Calu3 (cell line): ENCODE measurements around the gene COX14. TPM values are rescaled to one million over a fixed set of nuclear protein-coding genes. Genes with fewer than 3 reads are reported as not detected.

Experiments
- BruUV-seq: library from RNA; stranded (reverse); fragments of 400-500 nt; replicated peaks from 2 replicates; lab custom pipeline; 2021; lab: Mats Ljungman, UMichigan
- CTCF ChIA-PET: fragments of 300-600 bp; sonication (Branson Sonifier 250); formaldehyde crosslinking; loops from one replicate; lab custom pipeline; 2022; ENCODE audit warnings: antibody characterized with exemption; lab: Charles Lee
- DNase-seq: peaks from one replicate; pipeline ENCODE4 v3.0.0; 2022
- H3K27ac Mint-ChIP-seq: one replicate; pipeline ENCODE4 v1.8.0; 2022; ENCODE audit warnings: mixed read lengths; ENCODE audit not compliant: unreplicated experiment
- H3K27me3 Mint-ChIP-seq: one replicate; pipeline ENCODE4 v1.8.0; 2022; ENCODE audit warnings: mixed read lengths; ENCODE audit not compliant: unreplicated experiment
- H3K36me3 Mint-ChIP-seq: one replicate; pipeline ENCODE4 v1.8.0; 2022; ENCODE audit warnings: mild to moderate bottlenecking, moderate library complexity, mixed read lengths; ENCODE audit not compliant: insufficient read depth, unreplicated experiment
- H3K4me1 Mint-ChIP-seq: one replicate; pipeline ENCODE4 v1.8.0; 2022; ENCODE audit warnings: mild to moderate bottlenecking, low read depth, mixed read lengths; ENCODE audit not compliant: unreplicated experiment
- H3K4me3 Mint-ChIP-seq: one replicate; pipeline ENCODE4 v1.8.0; 2022; ENCODE audit warnings: mild to moderate bottlenecking, low read depth, moderate library complexity, mixed read lengths; ENCODE audit not compliant: unreplicated experiment
- H3K9me3 Mint-ChIP-seq: one replicate; pipeline ENCODE4 v1.8.0; 2022; ENCODE audit warnings: low read depth, mixed read lengths; ENCODE audit not compliant: unreplicated experiment
- intact Hi-C: fragments of 100-400 bp; cut with micrococcal nuclease; formaldehyde crosslinking; loops from one replicate; pipeline ENCODE4 v1.10.0; 2022; ENCODE audit not compliant: unreplicated experiment
- total RNA-seq: library from RNA; stranded (reverse); gene quantifications from 2 replicates; pipeline ENCODE4 v1.2.3, GENCODE V29; 2022
- TF ChIP-seq, protein P1 (sequence below): fragments of 200-600 bp; IDR thresholded peaks from one replicate; pipeline ENCODE4 v1.8.0; 2022; ENCODE audit warnings: antibody characterized with exemption; ENCODE audit not compliant: unreplicated experiment

COX14 gene
- total RNA-seq, 1 experiment from 2014 or later, result 37.1 TPM

DNA sequence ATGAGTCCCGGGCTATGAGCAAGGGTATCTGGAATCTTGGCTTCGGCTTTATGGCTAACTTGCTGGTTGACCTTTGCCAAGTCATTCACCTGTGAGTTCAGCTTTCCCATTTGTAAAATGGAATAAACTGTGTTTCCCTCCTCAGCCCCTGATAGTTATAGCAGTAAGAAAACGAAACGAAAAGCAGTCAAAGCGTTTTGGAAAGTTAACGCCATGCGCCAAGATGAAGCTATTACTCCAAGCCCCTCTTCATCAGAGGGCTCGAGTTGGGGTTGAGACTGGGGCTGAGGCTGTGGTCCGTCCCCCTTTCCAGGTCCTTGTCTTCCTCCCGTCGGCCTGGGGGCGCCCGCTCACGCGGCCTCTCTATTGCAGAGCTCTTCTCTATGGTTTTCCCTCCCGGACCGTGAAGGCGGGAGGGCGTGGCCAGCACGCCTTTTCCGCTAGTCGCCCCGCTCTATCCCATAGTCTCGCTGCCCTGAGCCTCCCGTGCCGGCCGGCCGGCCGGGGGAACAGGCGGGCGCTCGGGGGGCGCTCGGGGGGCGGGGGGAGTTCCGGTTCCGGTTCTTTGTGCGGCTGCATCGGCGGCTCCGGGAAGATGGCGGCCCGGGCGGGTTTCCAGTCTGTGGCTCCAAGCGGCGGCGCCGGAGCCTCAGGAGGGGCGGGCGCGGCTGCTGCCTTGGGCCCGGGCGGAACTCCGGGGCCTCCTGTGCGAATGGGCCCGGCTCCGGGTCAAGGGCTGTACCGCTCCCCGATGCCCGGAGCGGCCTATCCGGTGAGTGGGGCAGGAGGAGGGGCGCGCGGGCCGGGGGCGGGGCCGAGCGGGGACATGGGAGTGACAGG is 27.0 kb upstream of the COX14 start, which contains the start of gene SMARCD1:
Gene SMARCD1 (plus strand): TSS at position 568 of the 840 bp plus-strand sequence. CDS start 28 bp downstream, at position 596.
- CTCF ChIA-PET, result interaction anchor here (0.7 to 1.5 kb wide), 6 partner anchors 13 to 86 kb away, joined by 3 to 9 read pairs (median 6); partner anchors contain the start of genes COX14 and GPD1
- no TSS peak for BruUV-seq
- DNase-seq, result peak; percentile 79
- TF ChIP-seq, protein P1, sequence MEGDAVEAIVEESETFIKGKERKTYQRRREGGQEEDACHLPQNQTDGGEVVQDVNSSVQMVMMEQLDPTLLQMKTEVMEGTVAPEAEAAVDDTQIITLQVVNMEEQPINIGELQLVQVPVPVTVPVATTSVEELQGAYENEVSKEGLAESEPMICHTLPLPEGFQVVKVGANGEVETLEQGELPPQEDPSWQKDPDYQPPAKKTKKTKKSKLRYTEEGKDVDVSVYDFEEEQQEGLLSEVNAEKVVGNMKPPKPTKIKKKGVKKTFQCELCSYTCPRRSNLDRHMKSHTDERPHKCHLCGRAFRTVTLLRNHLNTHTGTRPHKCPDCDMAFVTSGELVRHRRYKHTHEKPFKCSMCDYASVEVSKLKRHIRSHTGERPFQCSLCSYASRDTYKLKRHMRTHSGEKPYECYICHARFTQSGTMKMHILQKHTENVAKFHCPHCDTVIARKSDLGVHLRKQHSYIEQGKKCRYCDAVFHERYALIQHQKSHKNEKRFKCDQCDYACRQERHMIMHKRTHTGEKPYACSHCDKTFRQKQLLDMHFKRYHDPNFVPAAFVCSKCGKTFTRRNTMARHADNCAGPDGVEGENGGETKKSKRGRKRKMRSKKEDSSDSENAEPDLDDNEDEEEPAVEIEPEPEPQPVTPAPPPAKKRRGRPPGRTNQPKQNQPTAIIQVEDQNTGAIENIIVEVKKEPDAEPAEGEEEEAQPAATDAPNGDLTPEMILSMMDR, result no peak
- Mint-ChIP-seq H3K9me3 (no peaks in the 10 kb centered on the region), H3K36me3 (peaks cover 22% of the 10 kb centered on the region), H3K4me3 (peak within 1 kb of the TSS; percentile 86), H3K4me1 (peaks cover 14% of the 10 kb centered on the region), H3K27ac (peak within 1 kb of the TSS; percentile 83), H3K27me3 (no peaks in the 10 kb centered on the region)
- intact Hi-C loops, result no loop called here

DNA sequence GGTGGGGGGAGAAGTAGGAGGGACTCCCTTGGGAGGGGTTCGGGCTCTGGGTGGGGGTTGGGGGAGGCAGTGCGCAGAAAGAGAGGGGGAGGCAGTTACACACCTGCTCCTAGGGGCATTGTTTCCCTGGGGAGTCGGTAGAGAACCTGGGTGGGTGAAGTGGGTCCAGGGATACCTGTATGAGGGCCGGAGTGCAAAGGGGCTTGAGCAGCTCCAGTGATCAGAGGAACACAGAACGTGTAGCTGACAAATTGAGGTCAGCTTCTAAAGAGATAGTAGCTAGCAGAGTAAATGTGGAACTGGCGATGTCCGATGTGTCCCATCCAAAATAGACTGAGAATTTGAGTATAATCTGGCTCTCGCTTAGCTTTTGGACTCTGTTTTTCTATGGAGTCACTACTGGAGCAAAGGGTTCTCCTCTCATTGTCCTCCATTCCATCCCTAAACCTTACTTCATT is 26.4 kb upstream of the COX14 start:
- no peak overlapping the region for H3K27ac Mint-ChIP-seq
- peaks cover 14% of the 10 kb centered on the region for H3K4me1 Mint-ChIP-seq
- no peaks in the 10 kb centered on the region for H3K9me3 Mint-ChIP-seq
- TF ChIP-seq, protein P1, result no peak
- H3K27me3 Mint-ChIP-seq, result no peaks in the 10 kb centered on the region
- intact Hi-C loops, result no loop called here
- DNase-seq, result no peak
- peaks cover 22% of the 10 kb centered on the region for H3K36me3 Mint-ChIP-seq
- BruUV-seq, result no TSS peak
- CTCF ChIA-PET, result interaction anchor here (1.0 to 1.5 kb wide), 4 partner anchors 15 to 85 kb away, joined by 5 to 9 read pairs (median 6); partner anchors contain the start of genes COX14 and GPD1
- peak overlapping the region; percentile 86 for H3K4me3 Mint-ChIP-seq

DNA sequence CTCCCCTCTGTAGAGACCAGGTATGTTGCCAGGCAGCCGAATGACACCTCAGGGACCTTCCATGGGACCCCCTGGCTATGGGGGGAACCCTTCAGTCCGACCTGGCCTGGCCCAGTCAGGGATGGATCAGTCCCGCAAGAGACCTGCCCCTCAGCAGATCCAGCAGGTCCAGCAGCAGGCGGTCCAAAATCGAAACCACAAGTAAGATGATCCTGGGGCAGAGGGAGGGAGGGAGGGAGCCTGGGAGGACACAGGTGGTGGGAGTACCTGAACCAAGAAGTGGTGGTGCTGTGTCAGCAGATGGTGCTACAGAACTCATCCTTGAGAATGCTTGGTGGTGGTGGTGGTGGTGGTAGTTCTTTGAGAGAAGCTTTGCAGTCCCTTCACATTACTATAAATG is 25.9 kb upstream of the COX14 start:
- BruUV-seq, result no TSS peak
- intact Hi-C loops, result no loop called here
- Mint-ChIP-seq H3K27me3 (no peaks in the 10 kb centered on the region), H3K36me3 (peaks cover 26% of the 10 kb centered on the region), H3K4me3 (peak overlapping the region; percentile 86), H3K4me1 (peaks cover 14% of the 10 kb centered on the region), H3K27ac (no peak overlapping the region), H3K9me3 (no peaks in the 10 kb centered on the region)
- no peak for DNase-seq
- CTCF ChIA-PET, result no interaction called here
- TF ChIP-seq, protein P1, result no peak

DNA sequence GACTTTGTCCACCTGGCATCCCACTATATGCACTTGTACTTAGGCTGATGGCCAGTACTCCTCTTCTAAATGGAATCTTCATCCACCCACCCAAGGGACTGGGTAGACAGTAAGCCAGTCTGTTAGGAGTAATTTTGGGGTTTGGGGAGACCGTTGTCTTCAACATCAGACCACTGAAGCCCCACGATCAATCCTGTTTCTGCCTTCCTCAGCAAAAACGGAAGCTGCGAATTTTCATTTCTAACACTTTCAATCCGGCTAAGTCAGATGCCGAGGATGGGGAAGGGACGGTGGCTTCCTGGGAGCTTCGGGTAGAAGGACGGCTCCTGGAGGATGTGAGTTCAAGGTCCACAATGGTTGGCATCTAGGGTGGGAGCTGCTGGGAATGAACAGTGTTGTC is 24.9 kb upstream of the COX14 start:
- Mint-ChIP-seq H3K36me3 (peaks cover 32% of the 10 kb centered on the region), H3K9me3 (no peaks in the 10 kb centered on the region), H3K27me3 (no peaks in the 10 kb centered on the region), H3K4me1 (peaks cover 14% of the 10 kb centered on the region), H3K4me3 (no peak overlapping the region), H3K27ac (no peak overlapping the region)
- DNase-seq, result no peak
- BruUV-seq, result no TSS peak
- TF ChIP-seq, protein P1, result no peak
- CTCF ChIA-PET, result interaction anchor here (1.7 kb wide), 1 partner anchor 17 kb away, joined by 3 read pairs; the partner anchor contains the start of gene GPD1
- intact Hi-C loops, result no loop called here
